ENCODE measurements around the gene TTC22.

TTC22 gene

GRCh38 chr1:54800899-54801759 lies at the start of gene TTC22:
TTC22 (minus strand) TSS chr1:54801323; CDS start chr1:54801163, 160 bp downstream.
- intact Hi-C loops (cut with DNase I): no loop called here
- DNase-seq: no peak

DNA sequence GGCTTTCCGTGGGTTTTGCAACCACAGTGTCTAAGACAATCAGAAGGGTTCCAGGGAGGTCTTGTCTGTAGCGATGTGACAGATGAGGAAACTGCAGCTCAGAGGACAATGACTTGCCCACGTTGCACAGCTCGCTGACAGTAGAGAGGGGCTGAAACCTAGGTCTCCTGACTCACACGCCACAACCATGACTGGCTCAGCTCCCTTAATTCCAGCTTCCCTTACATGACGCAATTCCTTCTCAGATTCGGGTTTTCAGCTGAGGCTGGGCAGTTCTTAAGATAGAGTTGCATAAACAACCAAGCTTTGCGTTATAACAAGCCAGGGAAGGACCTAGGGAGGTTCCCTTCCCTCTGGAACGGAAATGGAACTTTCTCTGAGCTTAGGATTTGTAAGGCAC lies 49.6 kb upstream of the TTC22 start:
- no peak for DNase-seq

GRCh38 chr1:54850069-54850730 lies 49.1 kb upstream of the TTC22 start:
- DNase-seq: peak in 2 of 10 donors; percentile 54 to 57
- intact Hi-C loops (cut with DNase I): no loop called here

More for the DNA sequence above, 49.6 kb upstream of the TTC22 start:
- intact Hi-C loops (cut with DNase I): no loop called here

DNA sequence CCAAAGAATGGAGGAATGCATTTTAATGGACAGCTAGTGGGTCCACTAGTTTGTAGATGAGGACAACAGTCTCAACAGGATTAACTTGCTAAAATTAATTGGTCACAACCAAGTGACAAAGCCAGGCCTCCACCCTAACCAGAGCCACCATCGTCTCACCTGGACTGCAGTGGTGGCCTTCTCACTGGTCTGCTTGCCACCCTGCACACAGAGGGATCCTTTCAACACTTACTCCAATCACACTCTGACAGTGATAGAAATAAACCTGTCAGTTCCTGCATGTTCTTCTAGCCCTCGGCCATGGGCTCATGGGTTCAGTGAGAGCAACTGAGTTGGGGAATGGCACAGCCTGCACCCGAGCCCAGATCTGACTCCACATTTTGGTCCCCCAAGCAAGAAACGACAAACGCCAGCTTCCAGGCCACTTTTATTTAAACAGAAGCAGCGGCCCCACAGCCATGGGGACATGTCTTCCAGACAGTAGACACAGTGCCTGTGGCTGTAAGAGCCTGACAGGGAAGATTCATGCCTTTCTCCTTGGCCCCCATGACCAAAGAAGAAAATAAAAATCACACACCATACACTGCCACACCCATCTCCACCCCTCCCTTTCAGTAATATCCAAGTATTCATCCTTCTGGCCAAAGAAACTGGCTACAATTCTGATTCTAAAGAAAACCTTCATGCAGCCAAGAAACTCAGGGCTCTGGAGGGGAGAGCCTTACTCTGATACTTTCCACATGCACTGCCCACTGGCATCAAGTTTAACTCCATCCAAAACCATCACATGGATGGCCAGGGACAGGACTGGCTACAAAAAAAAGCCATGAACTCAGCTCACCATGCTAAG lies 48.3 kb upstream of the TTC22 start:
- no peak for DNase-seq
- intact Hi-C loops (cut with DNase I): no loop called here

DNA sequence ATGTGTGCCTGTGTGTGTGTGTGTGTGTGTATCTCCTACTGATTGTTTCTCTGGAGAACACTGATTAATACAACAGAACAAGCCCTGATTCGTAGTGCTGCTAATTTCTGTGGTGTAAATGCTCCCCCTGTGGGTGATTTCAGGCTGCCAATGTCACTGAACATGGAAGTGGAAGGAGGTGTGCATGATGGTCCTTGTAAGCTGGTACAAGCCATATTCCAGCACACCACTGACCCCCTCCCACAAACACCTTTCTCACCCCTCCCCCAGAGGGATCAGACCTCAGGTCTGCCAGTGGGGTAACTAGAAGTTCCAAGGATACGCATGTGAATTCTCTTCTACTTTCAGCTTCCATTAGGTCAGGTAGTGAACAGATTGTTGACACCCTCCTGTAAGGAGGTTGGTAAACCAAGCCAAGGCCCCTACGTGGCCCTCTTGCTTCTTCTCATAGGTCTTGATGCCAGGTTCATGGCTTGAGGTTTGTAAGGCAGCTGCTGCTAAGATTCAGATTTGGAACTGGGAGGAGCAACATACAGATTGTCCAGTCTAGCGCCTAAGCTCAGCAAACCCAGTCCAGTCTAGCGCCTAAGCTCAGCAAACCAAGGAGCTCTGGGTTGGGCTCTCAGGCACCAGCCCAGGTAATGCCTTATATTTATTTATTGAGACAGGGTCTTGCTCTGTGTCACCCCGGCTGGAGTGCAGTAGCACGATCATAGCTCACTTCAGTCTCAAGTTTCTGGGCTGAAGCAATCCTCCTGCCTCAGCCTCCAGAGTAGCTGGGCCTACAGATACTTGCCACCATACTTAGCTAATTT lies 47.2 kb upstream of the TTC22 start:
- DNase-seq: no peak

GRCh38 chr1:54846716-54847284 lies 45.7 kb upstream of the TTC22 start:
- no peak for DNase-seq

More for the DNA sequence above, 47.2 kb upstream of the TTC22 start:
- intact Hi-C loops (cut with DNase I): no loop called here

DNA sequence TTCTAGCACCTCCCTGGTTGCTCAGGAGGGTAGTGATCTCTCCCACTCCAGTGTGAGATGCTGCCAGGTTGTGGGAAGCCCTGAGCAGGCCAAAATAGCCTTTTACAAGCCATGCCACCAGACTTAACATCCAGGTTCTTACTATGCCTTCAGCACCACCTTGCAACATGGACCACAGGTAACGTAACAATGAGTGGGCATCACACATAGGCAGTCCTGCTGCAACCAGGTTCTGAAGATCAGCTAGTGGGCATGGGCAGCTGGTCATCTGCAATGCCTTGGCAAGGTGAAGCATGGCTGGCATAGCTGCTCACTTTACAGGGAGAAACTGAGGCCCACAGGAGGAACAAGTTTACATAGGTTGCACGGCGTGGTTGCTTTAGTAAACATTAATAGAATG lies 45.2 kb upstream of the TTC22 start:
- intact Hi-C loops (cut with DNase I): no loop called here
- DNase-seq: no peak

More at GRCh38 chr1:54846716-54847284, 45.7 kb upstream of the TTC22 start:
- intact Hi-C loops (cut with DNase I): no loop called here

GRCh38 chr1:54845772-54846171 lies 44.6 kb upstream of the TTC22 start:
- intact Hi-C loops (cut with DNase I): no loop called here
- DNase-seq: no peak

- DNase-seq: no peak
- intact Hi-C loops (cut with DNase I): no loop called here
Observed at GRCh38 chr1:54844564-54844963, 43.4 kb upstream of the TTC22 start.

DNA sequence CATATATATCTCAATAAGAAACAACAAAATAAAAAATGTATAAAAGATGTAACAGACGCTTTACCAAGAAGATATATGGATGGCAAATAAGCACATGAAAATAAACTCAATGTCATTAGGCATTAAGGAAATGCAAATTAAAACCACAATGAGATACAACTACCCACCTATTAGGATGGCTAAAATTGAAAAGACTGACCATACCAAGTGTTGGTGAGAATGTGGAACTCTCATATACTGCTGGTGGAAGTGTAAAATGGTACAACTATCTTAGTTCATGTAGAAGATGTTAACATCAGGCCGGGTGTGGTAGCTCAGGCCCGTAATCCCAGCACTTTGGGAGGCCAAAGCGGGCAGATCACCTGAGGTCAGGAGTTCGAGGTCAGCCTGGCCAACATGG lies 42.3 kb upstream of the TTC22 start:
- intact Hi-C loops (cut with DNase I): no loop called here
- DNase-seq: no peak

DNA sequence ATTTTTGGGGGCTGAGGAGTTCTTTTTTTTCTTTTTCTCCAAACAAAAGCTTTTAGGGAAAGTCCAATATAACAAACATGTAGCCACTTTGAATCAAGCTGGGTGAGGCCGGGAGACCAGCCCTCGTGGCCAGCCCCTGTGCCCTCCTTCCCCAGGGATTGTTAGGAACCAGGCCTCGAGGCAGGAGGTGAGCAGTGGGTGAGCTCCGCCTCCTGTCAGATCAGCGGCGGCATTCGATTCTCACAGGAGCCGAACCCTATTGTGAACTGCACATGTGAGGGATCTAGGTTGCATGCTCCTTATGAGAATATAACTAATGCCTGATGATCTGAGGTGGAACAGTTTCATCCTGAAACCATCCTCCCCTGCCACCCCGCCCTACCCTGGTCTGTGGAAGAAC lies 41.8 kb upstream of the TTC22 start:
- no peak for DNase-seq
- intact Hi-C loops (cut with DNase I): no loop called here

- intact Hi-C loops (cut with DNase I): no loop called here
- no peak for DNase-seq
Observed at GRCh38 chr1:54842206-54842915, 41.2 kb upstream of the TTC22 start.

GRCh38 chr1:54839824-54840223 lies 38.7 kb upstream of the TTC22 start:
- intact Hi-C loops (cut with DNase I): no loop called here
- DNase-seq: no peak

GRCh38 chr1:54838565-54839180 lies 37.5 kb upstream of the TTC22 start:
- intact Hi-C loops (cut with DNase I): no loop called here
- DNase-seq: no peak

DNA sequence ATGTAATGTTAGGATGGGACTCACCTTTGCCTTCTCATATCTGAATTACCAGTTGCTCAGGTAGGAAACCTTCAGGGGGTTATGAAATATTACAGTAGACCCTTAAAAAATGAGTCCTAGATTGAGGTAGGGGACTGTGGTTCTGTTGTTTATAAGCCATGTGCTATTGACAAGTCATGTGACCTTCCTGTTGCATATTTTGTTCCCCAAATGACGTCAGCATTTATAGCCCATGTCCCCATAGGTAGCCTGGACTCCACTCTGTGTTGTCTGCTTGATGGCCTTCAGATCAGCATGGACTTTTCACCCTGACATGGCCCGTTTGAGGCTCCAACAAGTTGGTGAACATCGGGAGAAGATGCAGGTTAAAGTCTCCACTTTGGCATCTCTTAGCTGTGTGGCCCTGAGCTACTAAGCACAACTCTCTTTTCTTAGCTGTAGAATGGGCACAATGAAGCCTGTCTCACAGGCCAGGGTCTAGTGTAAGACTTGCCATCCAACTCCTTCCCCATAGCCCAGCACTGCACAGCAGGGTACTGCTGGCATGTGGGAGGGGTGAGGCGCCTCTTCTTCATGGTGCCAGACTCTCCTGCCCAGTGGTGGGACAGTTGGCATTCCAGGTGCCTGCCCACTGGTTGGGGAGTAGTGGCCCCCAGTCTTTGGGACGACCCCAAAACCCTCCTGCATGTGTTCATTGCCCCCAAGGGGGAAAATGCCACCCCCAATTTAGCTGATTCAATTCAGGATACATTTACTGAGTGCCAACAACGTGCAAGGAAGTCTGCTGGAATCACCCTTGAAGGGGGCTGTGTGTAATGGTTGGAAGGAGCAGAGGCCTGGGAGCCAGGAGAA lies 36.1 kb upstream of the TTC22 start:
- intact Hi-C loops (cut with DNase I): no loop called here

DNA sequence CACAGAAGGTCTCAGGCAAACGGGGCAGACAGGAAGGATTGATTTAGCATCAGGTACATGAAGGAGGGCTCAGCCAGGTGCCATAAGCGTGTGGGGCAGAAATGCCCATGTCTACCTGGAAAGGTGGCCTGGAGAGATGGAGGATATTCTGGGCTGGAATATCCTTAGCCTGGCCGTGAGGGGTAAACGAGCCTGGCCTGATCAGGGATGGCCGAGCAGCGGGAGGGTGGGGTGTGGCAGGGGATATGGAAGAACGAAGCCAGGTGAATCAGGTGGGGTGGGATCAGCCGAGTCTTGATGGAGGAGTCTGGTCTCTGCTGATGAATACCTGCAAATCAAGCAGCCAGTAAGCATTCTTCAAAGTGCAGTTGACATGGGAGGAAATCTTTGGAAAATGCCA lies 35.5 kb upstream of the TTC22 start:
- DNase-seq: no peak
- intact Hi-C loops (cut with DNase I): no loop called here

More for the DNA sequence above, 36.1 kb upstream of the TTC22 start:
- DNase-seq: no peak

DNA sequence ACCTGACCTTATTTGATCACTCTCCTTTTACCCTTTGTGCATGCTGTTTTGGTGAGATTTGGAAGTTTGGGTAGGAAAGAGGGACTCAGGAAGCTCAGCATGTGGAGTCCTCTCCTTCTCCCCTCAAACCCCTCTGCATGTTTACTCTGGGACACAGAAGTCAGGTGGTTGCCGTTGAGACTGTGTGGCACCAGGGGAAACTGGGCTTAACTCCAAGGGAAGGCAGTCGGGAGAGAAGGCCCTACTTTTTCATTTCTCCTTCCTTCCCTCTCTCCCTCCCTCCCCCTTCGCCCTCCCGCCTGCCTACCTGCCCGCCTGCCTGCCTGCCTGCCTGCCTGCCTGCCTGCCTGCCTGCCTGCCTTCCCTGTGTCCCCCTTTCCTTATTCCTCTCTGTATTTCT lies 34.8 kb upstream of the TTC22 start:
- DNase-seq: no peak
- intact Hi-C loops (cut with DNase I): no loop called here

Measured in posterior cingulate gyrus (tissue), 11 donors.